ENCODE results near the gene ARL3.
"Not testable (repeated sequence)": the region's sequence is repeated elsewhere in the genome, so short reads cannot be mapped to it uniquely, and the experiment has no call there.

ARL3 gene

DNA sequence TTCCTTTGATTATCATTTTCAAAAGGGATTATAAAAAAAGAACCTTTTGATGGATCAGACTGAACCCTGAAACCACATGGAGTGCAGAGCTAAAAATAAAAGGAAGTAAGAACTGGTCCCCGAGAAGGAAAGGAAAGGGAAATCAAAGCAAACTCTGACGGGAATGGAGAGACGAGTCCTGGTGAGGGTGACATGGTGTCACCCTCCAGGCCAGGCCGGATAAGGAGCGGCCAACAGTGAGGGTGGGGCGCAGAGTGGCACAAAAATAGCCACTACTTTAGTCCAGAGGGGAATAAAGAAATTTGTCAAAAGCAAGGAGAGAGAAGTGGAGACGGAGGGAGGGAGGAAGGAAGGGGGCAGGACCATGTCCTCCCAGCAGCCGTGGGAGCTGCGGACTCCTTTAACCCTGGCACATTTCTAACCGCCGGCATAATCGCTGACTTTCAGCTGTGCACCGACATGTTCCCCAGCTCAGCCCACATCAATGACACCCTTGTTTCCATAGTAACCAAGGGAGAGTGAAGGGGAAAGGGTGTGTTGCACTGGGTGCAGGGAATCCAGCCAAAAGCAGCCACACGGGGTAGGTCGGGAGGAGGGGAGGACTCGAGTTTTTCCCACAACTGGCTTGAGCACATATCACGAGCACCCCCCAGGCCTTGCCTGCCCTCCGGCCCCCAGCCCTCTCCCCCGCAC, 40.2 kb downstream of the ARL3 start:
- DNase-seq (ENCODE audit: low read depth, low spot score), result no peak

DNA sequence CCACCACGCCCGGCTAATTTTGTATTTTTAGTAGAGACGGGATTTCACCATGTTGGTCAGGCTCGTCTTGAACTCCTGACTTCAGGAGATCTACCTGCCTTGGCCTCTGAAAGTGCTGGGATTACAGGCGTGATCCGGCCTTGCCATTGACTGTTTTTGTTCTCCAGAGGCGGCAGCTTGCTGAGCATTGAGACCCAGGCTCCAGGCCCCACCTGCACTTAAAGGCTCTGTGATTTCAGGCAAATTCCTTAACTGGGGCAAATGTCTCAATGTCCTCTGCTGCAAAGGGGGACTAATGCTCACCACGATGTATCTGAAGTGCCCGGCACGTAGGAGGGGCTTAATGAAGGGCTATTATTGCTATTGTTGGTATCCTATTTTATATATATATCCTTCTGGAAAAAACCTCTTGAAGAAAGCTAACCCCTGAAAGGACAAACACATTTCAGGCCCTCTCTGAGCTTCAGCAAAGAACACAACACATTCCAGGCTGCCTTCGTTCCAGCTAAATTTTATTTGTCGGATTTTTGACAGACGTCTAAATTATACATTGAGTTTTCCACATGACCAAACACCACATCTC, 40.9 kb downstream of the ARL3 start:
- DNase-seq (ENCODE audit: low read depth, low spot score), result no peak

DNA sequence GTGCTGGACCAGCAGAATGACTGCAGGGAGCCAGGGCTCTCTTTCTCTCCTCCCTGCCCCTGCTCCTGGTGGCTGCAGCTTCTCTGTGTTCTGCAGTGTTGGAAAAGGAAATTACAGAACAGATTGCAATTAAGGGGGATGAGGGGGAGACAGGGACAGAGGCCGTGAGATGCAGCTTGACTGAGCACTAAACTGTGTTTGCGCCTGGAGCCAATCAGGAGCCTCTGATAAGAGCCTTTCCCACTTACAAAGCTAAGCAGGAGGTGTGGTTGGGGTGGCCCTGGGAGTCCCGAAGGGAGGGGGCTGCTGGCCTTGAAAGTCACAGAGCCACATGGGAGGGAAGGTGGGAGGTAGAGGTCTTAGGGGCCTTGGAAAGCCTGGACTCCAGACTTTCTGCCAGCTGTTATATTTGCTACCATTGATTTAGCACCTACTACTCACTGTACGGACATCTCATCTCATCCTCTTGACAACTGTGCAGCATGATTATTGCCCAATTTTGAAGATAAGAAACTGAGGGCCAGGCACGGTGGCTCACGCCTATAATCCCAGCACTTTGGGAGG, 43.2 kb downstream of the ARL3 start:
- DNase-seq (ENCODE audit: low read depth, low spot score), result no peak

DNA sequence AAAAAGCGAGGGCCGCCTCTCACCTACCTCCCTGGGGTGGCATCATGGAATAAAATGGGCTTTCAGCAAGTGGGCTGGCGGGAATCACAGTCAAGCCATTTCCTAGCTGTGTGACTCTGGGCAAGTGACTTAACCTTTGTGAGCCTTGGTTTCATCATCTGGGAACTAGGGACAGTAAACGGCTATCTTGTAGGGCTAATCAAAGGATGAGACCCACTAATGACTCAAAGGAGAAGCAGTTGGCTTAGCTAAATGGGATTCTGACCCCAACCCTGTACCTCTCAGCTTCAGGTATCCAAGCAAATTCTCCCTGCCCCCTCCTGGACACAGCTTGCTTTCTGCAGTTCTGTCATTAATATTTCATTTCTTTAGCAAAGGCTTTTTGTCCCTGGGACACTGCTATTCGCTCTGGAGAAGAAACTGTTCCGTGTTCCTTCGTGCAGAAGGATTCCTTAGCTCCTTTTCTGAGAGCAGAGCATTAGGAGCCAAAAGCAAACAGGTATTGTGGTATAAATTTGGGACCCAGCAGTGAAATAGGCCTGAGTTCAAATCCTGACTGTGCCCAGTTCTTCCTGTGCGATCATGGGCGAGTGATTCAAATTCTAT, 44.0 kb downstream of the ARL3 start:
- DNase-seq (ENCODE audit: low read depth, low spot score), result no peak

DNA sequence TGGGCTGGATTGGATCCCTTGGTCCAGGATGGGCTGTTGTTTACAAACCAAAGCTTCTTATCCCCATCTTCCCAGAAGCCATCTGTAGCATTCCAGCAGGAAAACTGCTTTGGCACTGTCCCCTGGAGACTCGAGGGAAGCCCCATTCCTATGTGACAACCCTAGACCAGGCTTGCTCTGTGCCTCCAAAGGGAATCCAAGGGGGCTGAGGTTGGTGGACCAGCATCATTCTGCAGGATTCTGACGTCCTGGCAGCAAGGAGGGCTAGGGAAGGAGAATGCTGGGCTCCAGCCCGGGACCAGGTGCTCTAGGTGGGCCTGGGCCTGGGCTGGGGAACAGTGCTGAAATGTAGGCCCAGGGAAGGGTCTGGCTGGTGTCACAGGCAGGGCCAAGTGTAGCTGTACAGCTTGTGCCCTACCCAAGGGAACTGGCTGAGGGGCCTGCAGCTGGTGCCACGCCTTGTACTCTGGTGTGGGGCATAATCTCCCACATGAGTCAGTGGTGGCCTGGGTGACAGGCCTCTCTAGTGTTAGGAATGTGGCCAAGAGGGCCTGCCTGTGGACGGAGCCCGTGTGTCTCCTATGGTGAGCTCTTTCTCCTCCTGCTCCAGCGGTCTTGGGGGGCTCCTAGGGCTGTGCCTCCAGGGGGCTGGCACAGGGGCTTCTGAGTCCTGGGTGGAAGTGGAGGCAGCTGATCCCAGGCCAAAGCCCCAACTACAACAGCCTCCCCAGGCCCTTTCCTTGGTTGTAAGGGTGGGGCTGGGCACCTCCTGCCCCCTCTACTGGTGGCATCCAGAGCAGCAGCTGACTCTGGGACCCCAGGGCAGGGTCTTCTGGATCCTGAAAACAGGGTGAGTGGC, 44.8 kb downstream of the ARL3 start:
- DNase-seq (ENCODE audit: low read depth, low spot score), result no peak

DNA sequence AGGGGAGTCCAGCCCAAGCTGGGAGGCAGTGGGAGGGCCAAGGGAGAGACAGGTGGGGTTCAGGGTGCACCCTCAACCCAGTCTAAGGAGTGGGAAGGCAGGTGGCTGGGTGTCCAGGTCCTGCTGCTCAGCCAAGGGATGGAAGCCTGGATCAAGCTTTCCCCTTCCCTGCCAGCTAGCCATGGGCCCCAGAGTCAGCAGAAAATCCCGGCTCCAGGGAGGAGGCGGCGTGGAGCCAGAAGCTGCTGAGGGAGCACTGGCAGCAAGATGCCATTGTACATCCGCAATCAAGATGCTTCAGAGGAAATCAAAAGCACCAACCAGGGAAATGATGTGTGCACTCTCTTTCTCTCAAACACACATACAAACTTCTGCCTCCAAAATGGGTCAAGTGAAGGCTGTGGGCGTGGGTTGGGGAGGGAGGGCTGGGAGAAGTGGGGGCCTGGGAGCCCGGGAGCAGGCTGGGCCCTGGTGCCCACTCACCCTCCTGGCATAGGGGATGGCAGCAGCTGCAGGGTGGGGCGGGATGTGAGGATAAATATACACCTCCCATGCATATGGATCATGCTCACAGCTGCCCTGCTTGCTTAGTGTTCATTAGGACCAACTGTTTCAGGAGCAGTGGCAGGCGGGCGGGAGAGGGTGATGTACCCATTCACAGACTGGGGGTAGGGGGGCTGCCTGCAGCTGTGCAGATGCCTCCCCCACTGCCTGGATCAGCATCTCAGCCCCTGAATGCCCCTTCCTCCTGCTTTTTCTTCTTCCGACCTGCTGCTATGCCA, 45.7 kb downstream of the ARL3 start:
- DNase-seq (ENCODE audit: low read depth, low spot score), result no peak

DNA sequence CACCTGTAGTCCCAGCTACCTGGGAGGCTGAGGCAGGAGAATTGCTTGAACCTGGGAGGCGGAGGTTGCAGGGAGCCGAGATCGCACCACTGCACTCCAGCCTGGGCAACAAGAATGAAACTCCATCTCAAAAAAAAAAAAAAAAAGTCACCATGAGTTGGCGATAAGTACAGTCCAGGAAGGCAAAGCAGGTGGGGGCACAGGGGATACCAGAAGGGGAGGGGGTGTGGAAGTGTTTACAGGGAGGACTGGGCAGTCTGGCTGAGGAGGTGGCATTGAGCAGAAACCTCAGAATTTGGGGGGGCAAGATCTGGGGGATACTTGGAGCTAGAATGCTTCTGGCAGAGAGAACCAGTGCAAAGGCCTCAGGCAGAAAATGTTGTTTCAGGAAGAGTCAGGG, 46.8 kb downstream of the ARL3 start:
- not testable (repeated sequence) for DNase-seq (ENCODE audit: low read depth, low spot score)

DNA sequence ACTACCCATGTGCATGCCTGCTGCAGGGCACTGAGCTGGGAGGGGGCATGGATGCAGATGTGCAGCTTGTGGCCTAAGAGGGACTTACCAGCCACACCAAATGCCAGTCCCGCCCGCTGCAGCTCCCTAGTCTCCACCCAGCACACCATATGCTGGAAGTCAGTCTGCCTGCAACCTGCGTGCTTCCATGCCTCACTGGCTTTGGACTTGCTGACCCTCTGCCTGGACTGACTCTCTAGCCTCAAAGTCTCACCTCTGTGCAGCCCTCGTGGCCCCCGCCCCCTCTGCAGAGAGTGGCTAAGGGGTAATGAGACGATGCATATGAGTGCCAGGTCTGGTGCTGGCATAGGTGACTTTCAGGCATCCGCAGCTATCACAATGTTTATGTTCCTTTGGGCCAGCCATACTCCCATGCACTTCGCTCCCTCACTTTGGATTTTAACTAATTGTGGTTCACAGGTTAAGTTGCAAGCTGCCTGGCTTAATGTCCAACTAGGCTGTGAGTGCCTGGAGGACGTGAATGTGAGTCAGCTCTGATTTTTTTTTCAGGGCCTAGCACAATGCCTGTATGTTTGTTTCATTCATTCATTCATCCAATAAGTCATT, 48.2 kb downstream of the ARL3 start:
- DNase-seq (ENCODE audit: low read depth, low spot score), result no peak

DNA sequence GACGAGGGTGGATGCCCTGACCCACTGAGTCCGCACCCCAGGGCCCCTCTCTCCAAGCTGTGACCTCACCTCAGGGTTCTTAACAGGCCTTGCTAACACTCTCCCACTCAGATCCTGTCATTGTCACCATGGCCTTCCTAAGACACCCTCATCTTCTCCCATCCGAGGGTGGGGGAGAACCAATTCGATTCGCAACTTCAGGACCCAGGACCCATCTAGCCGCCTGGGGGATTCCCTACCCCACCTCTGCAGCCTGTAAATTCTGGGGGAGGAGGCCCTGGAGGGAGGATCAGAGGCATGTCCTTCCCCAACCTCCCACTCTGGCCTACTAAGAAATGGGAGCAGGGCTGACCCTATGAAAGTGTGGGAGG, 52.6 kb downstream of the ARL3 start:
- no peak for DNase-seq (ENCODE audit: low read depth, low spot score)

DNA sequence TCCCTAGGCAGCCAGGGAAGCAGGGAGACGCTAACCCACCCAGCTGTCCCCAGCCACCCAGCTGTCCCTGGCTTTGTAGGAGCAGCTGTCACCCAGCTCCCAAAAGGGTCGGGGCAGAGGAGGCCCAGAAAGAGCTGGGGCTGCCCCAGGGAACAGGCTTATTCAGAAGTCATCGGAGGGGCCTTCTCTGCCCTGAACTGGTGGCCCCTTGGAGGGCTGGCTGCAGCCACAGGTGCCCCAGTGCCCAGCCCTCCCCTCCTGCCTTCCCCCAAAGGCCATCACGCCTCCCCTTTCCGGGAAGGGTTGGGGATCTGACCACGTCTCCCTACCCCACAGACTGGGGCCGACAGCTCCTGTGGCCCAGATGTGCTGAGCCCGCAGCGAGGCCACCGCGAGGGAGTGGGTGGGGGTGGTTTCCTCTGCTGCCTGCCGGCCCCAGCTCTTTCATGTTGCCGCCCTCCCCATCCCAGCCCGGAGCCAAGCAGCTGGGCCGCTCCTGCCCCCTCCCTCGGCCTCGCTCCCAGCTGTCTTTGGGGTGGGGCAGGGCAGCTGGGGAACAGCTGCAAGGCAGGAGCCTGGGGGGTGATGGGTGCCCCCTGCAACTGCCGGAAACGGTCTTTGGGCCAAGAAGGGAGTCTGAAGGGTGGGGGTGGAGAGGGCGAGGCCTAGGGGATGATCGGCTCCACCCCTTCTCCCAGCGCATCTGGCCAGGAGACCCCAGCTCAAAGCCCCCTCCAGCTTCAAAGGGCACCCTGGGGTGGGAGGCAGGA, 53.1 kb downstream of the ARL3 start:
- DNase-seq (ENCODE audit: low read depth, low spot score), result no peak

DNA sequence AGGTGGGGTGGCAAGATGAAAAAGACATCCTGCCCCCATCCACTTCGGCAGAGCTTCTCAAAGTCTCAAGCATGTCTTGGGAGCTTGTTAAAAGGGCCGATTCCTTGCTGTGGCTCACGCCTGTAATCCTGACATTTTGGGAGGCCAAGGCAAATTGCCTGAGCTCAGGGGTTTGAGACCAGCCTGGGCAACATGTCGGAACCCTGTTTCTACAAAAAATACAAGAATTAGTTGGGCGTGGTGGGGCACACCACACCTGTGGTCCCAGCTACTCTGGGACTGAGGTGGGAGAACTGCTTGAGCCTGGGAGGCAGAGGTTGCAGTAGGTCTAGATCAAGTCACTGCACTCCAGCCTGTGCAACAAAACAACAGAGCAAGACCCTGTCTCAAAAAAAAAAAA, 55.4 kb downstream of the ARL3 start:
- no peak for DNase-seq (ENCODE audit: low read depth, low spot score)

DNA sequence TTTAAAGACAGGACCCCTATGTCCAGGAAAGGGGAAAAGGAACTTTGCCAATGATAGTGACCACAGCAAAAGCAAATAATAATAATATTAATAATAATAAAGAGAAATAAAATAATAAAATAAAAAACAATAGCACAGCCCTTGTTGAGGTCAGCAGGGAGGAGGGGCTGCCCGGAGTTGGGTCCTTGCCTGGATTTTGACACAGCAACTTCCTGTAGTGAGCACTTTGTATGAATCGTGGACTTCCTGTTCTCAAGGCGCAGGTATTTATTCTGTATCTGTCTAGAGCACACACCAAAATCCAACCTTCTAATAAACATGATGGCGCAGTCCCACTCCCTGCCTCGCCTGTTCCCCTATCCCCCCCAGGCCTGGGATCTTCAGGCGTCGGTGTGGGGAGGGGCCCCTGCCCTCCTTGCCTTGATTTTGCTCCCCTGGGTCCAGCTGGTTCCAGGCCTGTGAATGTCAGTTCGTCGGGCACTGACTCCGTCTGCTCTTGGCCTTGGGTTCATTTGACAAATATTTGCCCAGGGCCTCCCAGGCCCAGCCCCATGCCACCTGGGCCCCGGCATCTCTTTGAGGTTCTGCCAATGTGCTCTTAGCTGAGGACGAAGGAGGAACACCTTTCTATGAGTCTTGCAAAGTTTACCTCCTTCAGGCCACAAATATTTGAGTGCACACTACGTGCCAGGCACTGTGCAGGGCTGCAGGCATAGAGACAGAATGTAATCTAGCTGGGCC, 56.0 kb downstream of the ARL3 start:
- no peak for DNase-seq (ENCODE audit: low read depth, low spot score)

DNA sequence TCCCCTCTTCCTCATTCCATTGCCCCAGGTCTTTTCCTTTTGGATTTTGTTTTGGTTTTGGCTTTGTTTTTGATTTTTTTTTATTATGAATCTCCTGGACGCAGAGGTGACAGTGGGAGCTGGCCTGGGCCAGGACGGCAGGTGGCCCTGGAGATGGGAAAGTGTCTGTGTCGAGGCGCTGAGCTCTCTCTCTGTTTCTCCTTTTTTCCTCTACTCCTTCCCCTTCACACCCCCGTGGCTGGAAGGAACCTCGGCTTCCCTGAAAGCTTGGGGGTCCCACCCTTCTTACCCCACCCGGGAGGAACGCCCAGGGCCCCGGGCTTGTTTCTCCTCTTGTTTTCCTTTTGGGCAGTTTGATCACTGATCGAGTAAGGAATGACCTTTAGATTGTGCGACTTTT, 56.7 kb downstream of the ARL3 start:
- DNase-seq (ENCODE audit: low read depth, low spot score), result no peak

DNA sequence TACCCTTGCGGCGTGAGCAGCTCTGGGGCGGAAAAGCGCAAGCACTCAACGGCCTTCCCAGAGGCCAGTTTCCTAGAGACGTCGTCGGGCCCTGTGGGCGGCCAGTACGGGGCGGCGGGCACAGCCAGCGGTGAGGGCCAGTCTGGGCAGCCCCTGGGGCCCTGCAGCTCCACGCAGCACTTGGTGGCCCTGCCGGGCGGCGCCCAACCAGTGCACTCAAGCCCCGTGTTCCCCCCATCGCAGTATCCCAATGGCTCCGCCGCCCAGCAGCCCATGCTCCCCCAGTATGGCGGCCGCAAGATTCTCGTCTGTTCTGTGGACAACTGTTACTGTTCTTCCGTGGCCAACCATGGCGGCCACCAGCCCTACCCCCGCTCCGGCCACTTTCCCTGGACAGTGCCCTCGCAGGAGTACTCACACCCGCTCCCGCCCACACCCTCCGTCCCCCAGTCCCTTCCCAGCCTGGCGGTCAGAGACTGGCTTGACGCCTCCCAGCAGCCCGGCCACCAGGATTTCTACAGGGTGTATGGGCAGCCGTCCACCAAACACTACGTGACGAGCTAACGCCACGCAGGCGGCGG, 57.3 kb downstream of the ARL3 start:
- DNase-seq (ENCODE audit: low read depth, low spot score), result no peak

DNA sequence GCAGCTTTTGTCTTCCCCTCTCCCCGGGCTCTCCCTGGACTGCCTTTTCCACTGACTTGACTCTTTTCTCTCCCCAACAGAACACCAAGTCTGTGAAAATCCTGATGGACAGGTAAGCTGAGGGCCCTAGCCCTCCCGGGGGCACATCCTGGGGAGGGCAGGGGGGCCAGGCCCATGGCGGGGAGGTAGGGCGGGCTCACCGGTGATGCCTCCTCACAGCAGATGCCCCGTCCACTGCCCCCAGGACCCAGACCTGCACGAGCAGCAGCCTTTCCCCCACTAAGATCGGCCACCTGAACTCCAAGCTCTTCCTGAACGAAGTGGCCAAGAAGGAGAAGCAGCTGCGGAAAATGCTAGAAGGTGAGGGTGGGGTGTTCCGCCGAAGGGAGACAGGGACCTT, 58.2 kb downstream of the ARL3 start:
- DNase-seq (ENCODE audit: low read depth, low spot score), result no peak

DNA sequence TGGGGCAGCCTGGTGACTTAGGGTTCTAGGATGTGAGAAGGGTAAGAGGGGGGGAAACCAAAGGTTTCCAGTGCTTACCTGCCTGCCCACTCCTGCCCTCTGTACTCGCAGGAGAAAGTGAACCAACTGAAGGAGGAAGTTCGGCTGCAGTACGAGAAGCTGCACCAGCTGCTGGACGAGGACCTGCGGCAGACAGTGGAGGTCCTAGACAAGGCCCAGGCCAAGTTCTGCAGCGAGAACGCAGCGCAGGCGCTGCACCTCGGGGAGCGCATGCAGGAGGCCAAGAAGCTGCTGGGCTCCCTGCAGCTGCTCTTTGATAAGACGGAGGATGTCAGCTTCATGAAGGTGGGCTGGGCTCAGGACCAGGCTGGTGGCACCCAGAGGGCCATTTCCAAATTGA, 59.2 kb downstream of the ARL3 start:
- DNase-seq (ENCODE audit: low read depth, low spot score), result no peak

DNA sequence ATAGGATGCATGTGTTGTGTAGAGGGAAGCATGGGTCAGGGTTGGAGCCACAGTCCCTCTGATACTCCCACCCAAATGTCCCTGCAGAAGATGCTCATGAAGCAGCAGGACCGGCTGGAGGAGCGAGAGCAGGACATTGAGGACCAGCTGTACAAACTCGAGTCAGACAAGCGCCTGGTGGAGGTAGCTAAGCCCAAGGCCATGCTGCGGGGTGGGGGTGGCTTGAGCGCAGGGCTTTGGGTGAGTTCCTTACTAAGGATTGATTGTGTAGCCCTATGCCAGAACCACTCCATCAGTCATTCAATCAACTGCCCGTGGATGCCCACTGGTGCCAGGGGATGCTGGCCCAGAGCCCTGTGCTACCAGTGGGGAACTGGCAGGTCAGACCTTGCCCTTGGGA, 59.6 kb downstream of the ARL3 start:
- DNase-seq (ENCODE audit: low read depth, low spot score), result no peak

DNA sequence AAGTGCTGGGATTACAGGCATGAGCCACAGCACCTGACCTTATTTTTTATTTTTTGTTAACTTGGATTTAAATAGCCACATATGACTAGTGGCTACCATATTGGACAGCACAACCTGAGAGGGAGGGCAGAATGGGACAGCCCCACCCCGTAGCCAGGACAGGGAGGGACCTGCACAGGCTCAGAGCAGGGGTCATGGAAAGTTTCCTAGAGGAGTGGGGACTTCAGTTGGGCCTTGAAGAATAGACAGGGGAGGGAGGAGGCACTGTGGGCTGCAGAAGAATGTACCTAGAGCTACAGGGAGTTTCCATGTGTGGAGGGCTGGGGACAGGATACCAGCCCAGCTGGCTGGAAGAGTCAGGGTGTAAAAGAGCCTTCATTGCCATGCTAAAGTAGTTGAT, 61.1 kb downstream of the ARL3 start:
- no peak for DNase-seq (ENCODE audit: low read depth, low spot score)

Data from iPS DF 19.7 (cell line).